ENCODE data around the gene CLIP1.

CLIP1 gene

GRCh38 chr12:122318607-122319605, 103.6 kb downstream of the CLIP1 start:
- no peak for TF ChIP-seq CTCF (IDR thresholded peaks at IDR 0.05; ENCODE audit: low read depth, low read length, missing control alignments)
- no peak for DNase-seq (ENCODE audit: low read depth)

GRCh38 chr12:122312926-122313325, 109.5 kb downstream of the CLIP1 start:
- H3K4me3 ChIP-seq (ENCODE audit: low read depth, low read length): no peak overlapping the region
- no peak for TF ChIP-seq CTCF (IDR thresholded peaks at IDR 0.05; ENCODE audit: low read depth, low read length, missing control alignments)
- DNase-seq (ENCODE audit: low read depth): no peak

More at GRCh38 chr12:122318607-122319605, 103.6 kb downstream of the CLIP1 start:
- no peak overlapping the region for H3K4me3 ChIP-seq (ENCODE audit: low read depth, low read length)

- no peak for TF ChIP-seq CTCF (IDR thresholded peaks at IDR 0.05; ENCODE audit: low read depth, low read length, missing control alignments)
- no peak for DNase-seq (ENCODE audit: low read depth)
- no peak overlapping the region for H3K4me3 ChIP-seq (ENCODE audit: low read depth, low read length)
These were observed 110.8 kb downstream of the CLIP1 start for GRCh38 chr12:122311696-122312095.

GRCh38 chr12:122310626-122311333, 111.7 kb downstream of the CLIP1 start:
- no peak for TF ChIP-seq CTCF (IDR thresholded peaks at IDR 0.05; ENCODE audit: low read depth, low read length, missing control alignments)
- H3K4me3 ChIP-seq (ENCODE audit: low read depth, low read length): no peak overlapping the region
- DNase-seq (ENCODE audit: low read depth): no peak

GRCh38 chr12:122309564-122310121, 112.8 kb downstream of the CLIP1 start:
- no peak for DNase-seq (ENCODE audit: low read depth)
- no peak overlapping the region for H3K4me3 ChIP-seq (ENCODE audit: low read depth, low read length)
- no peak for TF ChIP-seq CTCF (IDR thresholded peaks at IDR 0.05; ENCODE audit: low read depth, low read length, missing control alignments)

GRCh38 chr12:122308811-122309210, 113.7 kb downstream of the CLIP1 start:
- H3K4me3 ChIP-seq (ENCODE audit: low read depth, low read length): no peak overlapping the region
- no peak for DNase-seq (ENCODE audit: low read depth)
- TF ChIP-seq CTCF (IDR thresholded peaks at IDR 0.05; ENCODE audit: low read depth, low read length, missing control alignments): no peak

All from GM12864 (cell line).